Caco-2 (cell line): ENCODE measurements around the gene NAALADL2. TPM values are rescaled to one million over a fixed set of nuclear protein-coding genes. Genes with fewer than 3 reads are reported as not detected.

Experiments used
- BruUV-seq: library from RNA; stranded (reverse); fragments of 400-500 nt; replicated peaks from 2 replicates; lab custom pipeline; 2021; lab: Mats Ljungman, UMichigan
- CTCF ChIA-PET: fragments of 300-600 bp; sonication (Branson Sonifier 250); formaldehyde crosslinking; loops from one replicate; lab custom pipeline; 2022; ENCODE audit warnings: antibody characterized with exemption; lab: Charles Lee
- POLR2A ChIA-PET: fragments of 300-600 bp; sonication (Branson Sonifier 250); formaldehyde crosslinking; loops from one replicate; lab custom pipeline; 2022; ENCODE audit warnings: antibody characterized with exemption; lab: Charles Lee
- DNase-seq, 2 experiments: peaks; one replicate each; pipeline versions ENCODE4 v3.0.0 to v3.0.0-alpha.2; 2020 to 2022
- H3K27me3 ChIP-seq: replicated peaks from 2 replicates; pipeline ENCODE4 v1.6.0; 2011; ENCODE audit warnings: low read length; ENCODE audit not compliant: control insufficient read depth, insufficient read depth
- H3K36me3 ChIP-seq: 2 replicates; pipeline ENCODE4 v1.5.1; 2011; ENCODE audit warnings: low read length; ENCODE audit not compliant: control insufficient read depth, insufficient read depth
- H3K4me1 ChIP-seq: fragments of 250-450 bp; sonication (Bioruptor Pico); 2 replicates; pipeline ENCODE4 v1.5.1; 2020; ENCODE audit warnings: mild to moderate bottlenecking
- H3K4me3 ChIP-seq: 2 replicates; pipeline ENCODE4 v1.5.1; 2011; ENCODE audit warnings: low read depth, mild to moderate bottlenecking, control low read depth, low read length
- H3K9me3 ChIP-seq: fragments of 250-450 bp; sonication (Bioruptor Pico); 2 replicates; pipeline ENCODE4 v1.5.1; 2020; ENCODE audit warnings: mild to moderate bottlenecking, moderate library complexity
- H3K27ac Mint-ChIP-seq: one replicate; pipeline ENCODE4 v1.8.0; 2022; ENCODE audit warnings: mixed read lengths; ENCODE audit not compliant: unreplicated experiment
- H3K27me3 Mint-ChIP-seq: one replicate; pipeline ENCODE4 v1.8.0; 2022; ENCODE audit warnings: mixed read lengths; ENCODE audit not compliant: insufficient read depth, unreplicated experiment
- H3K36me3 Mint-ChIP-seq: one replicate; pipeline ENCODE4 v1.8.0; 2022; ENCODE audit warnings: mild to moderate bottlenecking, mixed read lengths; ENCODE audit not compliant: insufficient read depth, unreplicated experiment
- H3K4me1 Mint-ChIP-seq: one replicate; pipeline ENCODE4 v1.8.0; 2022; ENCODE audit warnings: low read depth, mixed read lengths; ENCODE audit not compliant: unreplicated experiment
- H3K4me3 Mint-ChIP-seq: one replicate; pipeline ENCODE4 v1.8.0; 2022; ENCODE audit warnings: mild to moderate bottlenecking, moderate library complexity, mixed read lengths; ENCODE audit not compliant: unreplicated experiment
- H3K9me3 Mint-ChIP-seq: one replicate; pipeline ENCODE4 v1.8.0; 2022; ENCODE audit warnings: mixed read lengths; ENCODE audit not compliant: unreplicated experiment
- intact Hi-C: fragments of 100-400 bp; cut with micrococcal nuclease; formaldehyde crosslinking; loops from one replicate; pipeline ENCODE4 v1.10.0; 2022; ENCODE audit not compliant: unreplicated experiment
- total RNA-seq: library from RNA; stranded (reverse); gene quantifications from 2 replicates; pipeline ENCODE4 v1.2.3, GENCODE V29; 2022
- TF ChIP-seq, protein P1 (sequence below), 2 experiments: fragments of 200-600 bp in 1 of 2; IDR thresholded peaks; 1 replicate in 1 of 2; 2 replicates in 1 of 2; pipeline versions ENCODE4 v1.5.1 to v1.8.0; 2011 to 2022; ENCODE audit warnings: antibody characterized with exemption in 1 of 2, control low read depth in 1 of 2, inconsistent platforms in 1 of 2, low read depth in 1 of 2, low read length in 1 of 2, mild to moderate bottlenecking in 1 of 2, moderate library complexity in 1 of 2; ENCODE audit not compliant: insufficient read depth in 1 of 2, severe bottlenecking in 1 of 2, unreplicated experiment in 1 of 2

The NAALADL2 gene
- total RNA-seq, 1 experiment from 2014 or later, result 4.4 TPM

DNA sequence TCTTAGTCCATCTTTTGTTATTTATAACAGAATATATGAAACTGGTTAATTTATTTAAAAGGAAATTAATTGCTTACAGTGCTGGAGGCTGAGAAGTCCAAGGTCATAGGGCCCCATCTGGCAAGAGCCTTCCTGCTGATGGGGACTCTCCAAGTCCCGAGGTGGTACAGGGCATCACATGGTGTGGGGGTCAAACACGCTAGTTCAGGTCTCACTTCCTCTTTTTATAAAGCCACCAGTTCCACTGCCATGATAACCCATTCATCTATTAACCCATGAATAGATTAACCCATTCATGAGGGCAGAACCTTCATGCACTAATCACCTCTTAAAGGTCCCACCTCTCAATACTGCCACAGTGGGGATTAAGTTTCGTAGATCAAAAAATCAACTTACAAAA lies 659.3 kb downstream of the NAALADL2 start:
- Mint-ChIP-seq H3K36me3 (no peaks in the 10 kb centered on the region), H3K27me3 (no peaks in the 10 kb centered on the region), H3K9me3 (no peaks in the 10 kb centered on the region), H3K4me1 (no peaks in the 10 kb centered on the region), H3K4me3 (no peak overlapping the region), H3K27ac (no peak overlapping the region)
- H3K4me3 ChIP-seq, result no peak overlapping the region
- no peaks in the 10 kb centered on the region for H3K36me3 ChIP-seq
- ChIA-PET CTCF (no interaction called here), POLR2A (no interaction called here)
- no peak for DNase-seq
- no peaks in the 10 kb centered on the region for H3K9me3 ChIP-seq
- H3K27me3 ChIP-seq, result no peaks in the 10 kb centered on the region
- BruUV-seq, result no TSS peak
- H3K4me1 ChIP-seq, result 0 out of 2 replicates have a peak, but pooled peaks cover 3% of the 10 kb centered on the region
- intact Hi-C loops, result no loop called here
- TF ChIP-seq, protein P1, sequence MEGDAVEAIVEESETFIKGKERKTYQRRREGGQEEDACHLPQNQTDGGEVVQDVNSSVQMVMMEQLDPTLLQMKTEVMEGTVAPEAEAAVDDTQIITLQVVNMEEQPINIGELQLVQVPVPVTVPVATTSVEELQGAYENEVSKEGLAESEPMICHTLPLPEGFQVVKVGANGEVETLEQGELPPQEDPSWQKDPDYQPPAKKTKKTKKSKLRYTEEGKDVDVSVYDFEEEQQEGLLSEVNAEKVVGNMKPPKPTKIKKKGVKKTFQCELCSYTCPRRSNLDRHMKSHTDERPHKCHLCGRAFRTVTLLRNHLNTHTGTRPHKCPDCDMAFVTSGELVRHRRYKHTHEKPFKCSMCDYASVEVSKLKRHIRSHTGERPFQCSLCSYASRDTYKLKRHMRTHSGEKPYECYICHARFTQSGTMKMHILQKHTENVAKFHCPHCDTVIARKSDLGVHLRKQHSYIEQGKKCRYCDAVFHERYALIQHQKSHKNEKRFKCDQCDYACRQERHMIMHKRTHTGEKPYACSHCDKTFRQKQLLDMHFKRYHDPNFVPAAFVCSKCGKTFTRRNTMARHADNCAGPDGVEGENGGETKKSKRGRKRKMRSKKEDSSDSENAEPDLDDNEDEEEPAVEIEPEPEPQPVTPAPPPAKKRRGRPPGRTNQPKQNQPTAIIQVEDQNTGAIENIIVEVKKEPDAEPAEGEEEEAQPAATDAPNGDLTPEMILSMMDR (IDR thresholded peaks at IDR 0.05; ENCODE audit: insufficient read depth in 1 of 2, low read depth in 1 of 2, low read length in 1 of 2, severe bottlenecking in 1 of 2, unreplicated experiment in 1 of 2), result no peak

DNA sequence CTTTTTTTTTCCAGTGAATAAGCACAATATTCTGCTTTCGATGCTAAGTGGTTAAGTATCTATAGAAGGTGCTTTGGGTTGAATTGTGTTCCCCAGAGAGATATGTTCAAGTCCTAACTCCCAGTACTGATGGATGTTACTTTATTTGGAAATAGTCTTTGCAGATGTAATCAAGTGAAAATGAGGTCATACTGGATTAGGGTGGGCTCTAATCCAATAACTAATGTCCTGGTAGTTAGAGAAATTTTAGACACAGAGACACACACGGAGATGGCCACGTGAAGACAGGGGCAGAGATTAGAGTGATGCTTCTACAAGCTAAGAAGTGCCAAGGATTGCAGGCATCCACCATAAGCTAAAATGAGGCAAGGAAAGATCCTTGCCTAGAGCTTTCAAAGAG lies 662.3 kb downstream of the NAALADL2 start:
- H3K4me3 ChIP-seq, result no peak overlapping the region
- Mint-ChIP-seq H3K4me3 (no peak overlapping the region), H3K27ac (no peak overlapping the region), H3K27me3 (no peaks in the 10 kb centered on the region), H3K36me3 (no peaks in the 10 kb centered on the region), H3K9me3 (no peaks in the 10 kb centered on the region), H3K4me1 (no peaks in the 10 kb centered on the region)
- no TSS peak for BruUV-seq
- CTCF ChIA-PET, result no interaction called here
- intact Hi-C loops, result no loop called here
- no peaks in the 10 kb centered on the region for H3K9me3 ChIP-seq
- H3K4me1 ChIP-seq, result no peaks in the 10 kb centered on the region
- POLR2A ChIA-PET, result no interaction called here
- DNase-seq, result no peak
- no peaks in the 10 kb centered on the region for H3K27me3 ChIP-seq
- TF ChIP-seq, protein P1 (IDR thresholded peaks at IDR 0.05; ENCODE audit: insufficient read depth in 1 of 2, low read depth in 1 of 2, low read length in 1 of 2, severe bottlenecking in 1 of 2, unreplicated experiment in 1 of 2), result no peak
- H3K36me3 ChIP-seq, result no peaks in the 10 kb centered on the region

DNA sequence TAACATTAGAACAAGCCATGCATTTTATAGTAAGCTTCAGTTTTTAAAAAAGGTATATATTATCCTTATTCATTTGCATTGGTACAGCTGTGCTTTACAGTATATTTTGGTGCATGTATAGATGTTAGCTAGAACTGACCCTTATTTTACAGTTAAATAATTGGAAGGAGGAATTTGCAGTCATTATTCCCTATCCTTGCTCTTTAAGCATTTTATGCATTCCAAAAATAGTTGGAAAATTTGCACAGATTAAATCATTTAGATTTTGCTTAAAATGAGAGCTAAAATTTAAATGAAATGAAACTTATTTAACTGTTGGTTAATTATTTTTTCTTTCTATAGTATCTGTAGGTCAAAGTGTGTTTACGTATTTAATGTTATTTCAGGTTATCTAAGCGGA lies 667.1 kb downstream of the NAALADL2 start:
- POLR2A ChIA-PET, result no interaction called here
- Mint-ChIP-seq H3K9me3 (no peaks in the 10 kb centered on the region), H3K27me3 (no peaks in the 10 kb centered on the region), H3K36me3 (no peaks in the 10 kb centered on the region), H3K4me3 (no peak overlapping the region), H3K4me1 (no peaks in the 10 kb centered on the region), H3K27ac (no peak overlapping the region)
- H3K36me3 ChIP-seq, result no peaks in the 10 kb centered on the region
- BruUV-seq, result no TSS peak
- DNase-seq, result no peak
- CTCF ChIA-PET, result no interaction called here
- no peaks in the 10 kb centered on the region for H3K27me3 ChIP-seq
- H3K4me1 ChIP-seq, result no peaks in the 10 kb centered on the region
- intact Hi-C loops, result no loop called here
- TF ChIP-seq, protein P1 (IDR thresholded peaks at IDR 0.05; ENCODE audit: insufficient read depth in 1 of 2, low read depth in 1 of 2, low read length in 1 of 2, severe bottlenecking in 1 of 2, unreplicated experiment in 1 of 2), result no peak
- no peaks in the 10 kb centered on the region for H3K9me3 ChIP-seq
- no peak overlapping the region for H3K4me3 ChIP-seq
